NOMO-1 treated with DMSO at 0.1 percent for 48 hours (cell line): ENCODE results near the gene MRAS.

Experiments
- DNase-seq: peaks from one replicate; lab custom pipeline; 2025; ENCODE audit not compliant: unreplicated experiment; lab: John Stamatoyannopoulos, UW

The MRAS gene

GRCh38 chr3:138384976-138385375 lies 36.6 kb downstream of the MRAS start:
- DNase-seq, result no peak

GRCh38 chr3:138389144-138389601 lies 40.8 kb downstream of the MRAS start:
- no peak for DNase-seq

- no peak for DNase-seq
These were observed 41.6 kb downstream of the MRAS start for GRCh38 chr3:138389841-138390581.

GRCh38 chr3:138390582-138390932 lies 42.2 kb downstream of the MRAS start:
- no peak for DNase-seq

- DNase-seq, result no peak
These were observed 45.8 kb downstream of the MRAS start for GRCh38 chr3:138394156-138394555.

- no peak for DNase-seq
These were observed 46.3 kb downstream of the MRAS start for GRCh38 chr3:138394686-138395085.

- DNase-seq, result no peak
These were observed 47.7 kb downstream of the MRAS start for GRCh38 chr3:138395865-138396751.

GRCh38 chr3:138396752-138397410 lies 48.5 kb downstream of the MRAS start:
- no peak for DNase-seq

GRCh38 chr3:138397983-138398382 lies 49.6 kb downstream of the MRAS start:
- no peak for DNase-seq

- DNase-seq, result no peak
These were observed 50.6 kb downstream of the MRAS start for GRCh38 chr3:138398791-138399575.

- no peak for DNase-seq
These were observed 51.4 kb downstream of the MRAS start for GRCh38 chr3:138399766-138400165.

GRCh38 chr3:138400651-138401070 lies 52.3 kb downstream of the MRAS start:
- no peak for DNase-seq

GRCh38 chr3:138401834-138402233 lies 53.5 kb downstream of the MRAS start:
- no peak for DNase-seq

- DNase-seq, result no peak
These were observed 55.7 kb downstream of the MRAS start for GRCh38 chr3:138404121-138404520.

GRCh38 chr3:138405001-138405400 lies 56.6 kb downstream of the MRAS start:
- DNase-seq, result no peak

GRCh38 chr3:138405486-138405885 lies 57.1 kb downstream of the MRAS start:
- DNase-seq, result no peak

GRCh38 chr3:138406606-138407005 lies 58.2 kb downstream of the MRAS start:
- no peak for DNase-seq

GRCh38 chr3:138407236-138407907 lies 59.0 kb downstream of the MRAS start:
- no peak for DNase-seq

- no peak for DNase-seq
These were observed 60.6 kb downstream of the MRAS start for GRCh38 chr3:138408751-138409570.
